Fibroblast of mammary gland (primary cell): ENCODE results near the gene CFAP20DC.
A peak's percentile ranks its signal among the peaks of the same experiment; 100 is the strongest.
"Not testable (repeated sequence)": the region's sequence is repeated elsewhere in the genome, so short reads cannot be mapped to it uniquely, and the experiment has no call there.

Experiments
- DNase-seq: peaks from one replicate; pipeline ENCODE4 v3.0.0-alpha.2; 2010; ENCODE audit warnings: low read depth
- H3K4me3 ChIP-seq: 2 replicates; pipeline ENCODE4 v1.5.1; 2011; ENCODE audit warnings: low read depth, mild to moderate bottlenecking, low read length, moderate library complexity; ENCODE audit not compliant: control insufficient read depth
- CTCF ChIP-seq: conservative IDR thresholded peaks from 2 replicates; pipeline ENCODE4 v1.5.1; 2011; ENCODE audit warnings: low read depth, low read length, inconsistent platforms; ENCODE audit not compliant: control insufficient read depth, insufficient read depth

Gene CFAP20DC

GRCh38 chr3:58924578-58924977 lies 125.2 kb downstream of the CFAP20DC start:
- no peak overlapping the region for H3K4me3 ChIP-seq
- peak; percentile 59 for DNase-seq
- TF ChIP-seq CTCF, result no peak

GRCh38 chr3:58900386-58900785 lies 149.4 kb downstream of the CFAP20DC start:
- no peak for DNase-seq
- no peak overlapping the region for H3K4me3 ChIP-seq
- TF ChIP-seq CTCF, result no peak

GRCh38 chr3:58899953-58900298 lies 149.9 kb downstream of the CFAP20DC start:
- no peak overlapping the region for H3K4me3 ChIP-seq
- no peak for TF ChIP-seq CTCF
- no peak for DNase-seq

GRCh38 chr3:58899159-58899952 lies 150.5 kb downstream of the CFAP20DC start:
- H3K4me3 ChIP-seq, result no peak overlapping the region
- DNase-seq, result peak; percentile 5
- TF ChIP-seq CTCF, result no peak

- TF ChIP-seq CTCF, result no peak
Observed at GRCh38 chr3:58898513-58898912, 151.3 kb downstream of the CFAP20DC start.

GRCh38 chr3:58897646-58898045 lies 152.2 kb downstream of the CFAP20DC start:
- TF ChIP-seq CTCF, result no peak
- H3K4me3 ChIP-seq, result no peak overlapping the region
- no peak for DNase-seq

More at GRCh38 chr3:58898513-58898912, 151.3 kb downstream of the CFAP20DC start:
- DNase-seq, result no peak
- H3K4me3 ChIP-seq, result no peak overlapping the region

- not testable (repeated sequence) for H3K4me3 ChIP-seq, DNase-seq
Observed at GRCh38 chr3:58895678-58896077, 154.1 kb downstream of the CFAP20DC start.

- DNase-seq, result not testable (repeated sequence)
Observed at GRCh38 chr3:58892526-58892925, 157.3 kb downstream of the CFAP20DC start.

More at GRCh38 chr3:58892526-58892925, 157.3 kb downstream of the CFAP20DC start:
- not testable (repeated sequence) for H3K4me3 ChIP-seq
